ENCODE measurements around the gene B3GNT8. TPM values are rescaled to one million over a fixed set of nuclear protein-coding genes. Genes with fewer than 3 reads are reported as not detected.

B3GNT8 gene
- total RNA-seq, 5 donors from 2014 or later (not counting 1 experiment from before 2014, with no cell fraction given), result 0.76 to 5.0 (median 1.3) TPM

DNA sequence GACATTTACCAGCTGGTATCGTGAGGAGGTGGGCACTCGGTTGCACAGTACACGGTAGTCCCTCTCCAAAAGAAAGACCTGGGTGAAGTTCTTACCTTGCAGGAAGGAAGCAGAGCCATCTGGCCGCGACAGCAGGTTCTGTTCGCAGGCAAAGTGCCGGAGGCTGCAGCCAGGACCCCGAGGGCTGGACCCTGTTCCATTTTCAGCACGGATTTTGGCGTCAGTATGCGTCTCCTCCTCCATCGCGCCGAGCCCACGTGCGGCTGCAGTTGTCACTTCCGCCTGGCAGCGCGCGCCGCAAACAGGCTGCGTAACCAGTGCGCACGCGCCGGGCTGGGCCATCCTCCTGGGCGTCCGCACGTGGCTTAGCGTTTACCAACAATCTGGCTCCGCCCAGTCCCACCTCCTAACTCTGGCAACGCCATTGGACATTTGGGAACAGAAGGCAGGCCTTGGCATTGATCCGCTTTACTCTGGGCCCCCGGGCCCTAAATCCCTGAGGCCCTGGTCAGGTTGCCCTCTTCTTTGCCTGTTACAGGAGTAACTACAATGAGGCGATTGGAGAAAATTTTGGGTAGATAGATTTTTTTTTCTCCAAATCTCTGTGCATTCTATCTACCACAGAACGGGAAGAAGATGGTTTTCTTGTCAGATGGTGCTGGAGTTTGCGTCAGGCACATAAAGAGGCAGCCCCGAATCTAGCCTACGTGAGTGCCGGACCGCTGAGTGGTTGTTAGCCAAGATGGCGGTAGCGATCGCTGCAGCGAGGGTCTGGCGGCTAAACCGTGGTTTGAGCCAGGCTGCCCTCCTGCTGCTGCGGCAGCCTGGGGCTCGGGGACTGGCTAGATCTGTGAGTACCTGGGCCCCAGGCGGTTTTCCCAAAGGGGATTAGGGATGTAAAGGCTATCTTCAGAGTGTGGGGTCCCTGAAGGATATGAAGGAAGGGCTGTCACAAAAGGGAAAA lies 29.8 kb downstream of the B3GNT8 start, which contains the start of the genes BCKDHA and EXOSC5:
Gene BCKDHA, plus strand, starts transcription at position 733 of the 964 bp plus-strand sequence. Its CDS starts 10 bp downstream, at position 743.
Gene EXOSC5, minus strand, starts transcription at position 274 of the 964 bp plus-strand sequence. Its CDS starts 31 bp downstream, at position 243.
- ATAC-seq (replicated peaks in 1 of 4), result peak; percentile 98 to 99 (median 99)
- DNase-seq, result peak; percentile 97 to 100 (median 99)
- H3K4me1 Mint-ChIP-seq, result peaks cover 41 to 54% (median 48%) of the 10 kb centered on the region in 3 donors
- H3K4me1 ChIP-seq (ENCODE audit: control insufficient read depth in 1 of 2, extremely low read depth in 1 of 2, insufficient read depth in 2 of 2, low read length in 2 of 2), result peaks cover 19 to 38% of the 10 kb centered on the region in 2 experiments
- no peaks in the 10 kb centered on the region for H3K27me3 Mint-ChIP-seq
- no peaks in the 10 kb centered on the region for H3K9me3 Mint-ChIP-seq
- no peaks in the 10 kb centered on the region for H3K27me3 ChIP-seq (replicated peaks in 1 of 2; ENCODE audit: control insufficient read depth in 2 of 2, extremely low read depth in 1 of 2, insufficient read depth in 2 of 2, low read length in 1 of 2)
- under 1% methylated on average over 38 of the region's 50 CpGs for WGBS (ENCODE audit: insufficient coverage)
- H3K36me3 ChIP-seq (ENCODE audit: control insufficient read depth in 2 of 2, extremely low read depth in 1 of 2, insufficient read depth in 1 of 2, low read length in 1 of 2), result no peaks in the 10 kb centered on the region
- ChIA-PET CTCF (interaction anchor here in 1 of 2 donors (0.7 kb wide), 1 partner anchor 592 kb away, joined by 3 read pairs; no protein-coding TSS in a partner anchor), POLR2A (no interaction called here)
- peak within 1 kb of the TSS; percentile 81 to 97 for H3K4me3 ChIP-seq (ENCODE audit: control insufficient read depth in 1 of 2, extremely low read depth in 1 of 2, low read length in 1 of 2)
- H3K9me3 ChIP-seq, result no peaks in the 10 kb centered on the region
- H3K36me3 Mint-ChIP-seq, result peaks cover 8% of the 10 kb centered on the region
- peak within 1 kb of the TSS; percentile 97 to 99 (median 98) for H3K4me3 Mint-ChIP-seq
- peak within 1 kb of the TSS; percentile 98 for H3K27ac ChIP-seq (ENCODE audit: low read length)
- peak within 1 kb of the TSS; percentile 100 for H3K27ac Mint-ChIP-seq

DNA sequence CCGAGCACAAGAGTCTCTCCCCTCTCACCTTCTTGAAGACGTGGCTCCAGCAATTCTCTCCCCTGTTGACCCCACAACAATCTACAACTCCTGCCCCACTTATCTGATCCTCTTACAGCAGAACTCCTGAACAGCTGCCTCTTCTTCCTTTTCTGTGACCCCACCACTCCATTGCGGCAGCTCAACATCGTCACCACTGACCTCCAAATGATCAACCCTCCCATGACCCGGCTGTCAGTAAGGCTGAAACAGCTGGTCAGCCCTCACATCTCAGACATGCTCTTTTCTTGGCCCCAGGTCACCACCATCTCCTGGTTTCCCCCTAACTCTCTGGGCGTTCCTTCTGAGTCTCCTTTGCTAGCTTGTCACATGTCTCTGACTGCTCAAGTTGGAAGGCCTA lies 31.8 kb downstream of the B3GNT8 start:
- peaks cover 19 to 38% of the 10 kb centered on the region in 2 experiments for H3K4me1 ChIP-seq (ENCODE audit: control insufficient read depth in 1 of 2, extremely low read depth in 1 of 2, insufficient read depth in 2 of 2, low read length in 2 of 2)
- Mint-ChIP-seq H3K36me3 (peaks cover 11% of the 10 kb centered on the region), H3K27me3 (no peaks in the 10 kb centered on the region), H3K27ac (no peak overlapping the region), H3K4me3 (peak overlapping the region; percentile 66 to 99 (median 98)), H3K9me3 (no peaks in the 10 kb centered on the region), H3K4me1 (peaks cover 38 to 46% (median 41%) of the 10 kb centered on the region in 3 donors)
- 86% methylated on average over 6 of the region's 6 CpGs for WGBS (ENCODE audit: insufficient coverage)
- ChIA-PET CTCF (interaction anchor here in 1 of 2 donors (0.7 kb wide), 1 partner anchor 44 kb away, joined by 3 read pairs; the partner anchor contains the start of gene DMAC2), POLR2A (no interaction called here)
- no peak for DNase-seq
- no peaks in the 10 kb centered on the region for H3K27me3 ChIP-seq (replicated peaks in 1 of 2; ENCODE audit: control insufficient read depth in 2 of 2, extremely low read depth in 1 of 2, insufficient read depth in 2 of 2, low read length in 1 of 2)
- ATAC-seq (replicated peaks in 1 of 4), result no peak
- no peak overlapping the region for H3K4me3 ChIP-seq (ENCODE audit: control insufficient read depth in 1 of 2, extremely low read depth in 1 of 2, low read length in 1 of 2)
- H3K27ac ChIP-seq (ENCODE audit: low read length), result no peak overlapping the region
- peaks cover 12 to 16% of the 10 kb centered on the region in 2 donors for H3K36me3 ChIP-seq (ENCODE audit: control insufficient read depth in 2 of 2, extremely low read depth in 1 of 2, insufficient read depth in 1 of 2, low read length in 1 of 2)
- H3K9me3 ChIP-seq, result no peaks in the 10 kb centered on the region

DNA sequence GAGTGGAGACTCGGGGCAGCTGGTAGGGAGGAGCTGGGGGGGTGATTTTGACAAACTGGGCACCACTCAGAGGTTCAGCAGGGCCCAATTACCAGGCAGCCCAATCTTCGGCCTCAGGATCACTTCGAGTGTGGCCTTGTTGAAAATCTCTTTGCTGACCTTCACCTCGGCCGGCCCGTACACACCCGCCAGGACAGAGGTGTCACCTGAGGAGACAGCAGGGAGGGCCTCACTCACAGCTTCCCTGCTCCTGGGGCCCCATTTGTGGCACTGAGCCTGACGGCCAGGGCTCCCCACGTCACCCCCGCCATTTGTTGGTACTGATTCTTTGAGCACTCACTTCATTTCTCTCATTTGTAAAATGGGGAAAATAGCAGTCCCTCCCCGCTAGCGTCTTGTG lies 34.4 kb downstream of the B3GNT8 start:
- Histone ChIP-seq H3K27ac (ENCODE audit: low read length) (no peak overlapping the region), H3K9me3 (no peaks in the 10 kb centered on the region), H3K36me3 (ENCODE audit: control insufficient read depth in 2 of 2, extremely low read depth in 1 of 2, insufficient read depth in 1 of 2, low read length in 1 of 2) (peaks cover 17 to 35% of the 10 kb centered on the region in 2 donors), H3K27me3 (replicated peaks in 1 of 2; ENCODE audit: control insufficient read depth in 2 of 2, extremely low read depth in 1 of 2, insufficient read depth in 2 of 2, low read length in 1 of 2) (no peaks in the 10 kb centered on the region), H3K4me3 (ENCODE audit: control insufficient read depth in 1 of 2, extremely low read depth in 1 of 2, low read length in 1 of 2) (no peak overlapping the region), H3K4me1 (ENCODE audit: control insufficient read depth in 1 of 2, extremely low read depth in 1 of 2, insufficient read depth in 2 of 2, low read length in 2 of 2) (peaks cover 10 to 23% of the 10 kb centered on the region in 2 experiments)
- Mint-ChIP-seq H3K27ac (no peak overlapping the region), H3K36me3 (peaks cover 25% of the 10 kb centered on the region), H3K27me3 (no peaks in the 10 kb centered on the region), H3K4me1 (peaks cover 19 to 25% (median 22%) of the 10 kb centered on the region in 3 donors), H3K9me3 (no peaks in the 10 kb centered on the region), H3K4me3 (no peak overlapping the region)
- ATAC-seq (replicated peaks in 1 of 4) (no peak), DNase-seq (no peak)
- 99% methylated on average over 8 of the region's 12 CpGs for WGBS (ENCODE audit: insufficient coverage)
- ChIA-PET POLR2A (no interaction called here), CTCF (no interaction called here)

GRCh38 chr19:41391618-41392017 lies 35.6 kb downstream of the B3GNT8 start:
- no peaks in the 10 kb centered on the region for H3K9me3 Mint-ChIP-seq
- ChIA-PET POLR2A (no interaction called here), CTCF (no interaction called here)
- H3K27ac Mint-ChIP-seq, result no peak overlapping the region
- no peak overlapping the region for H3K4me3 Mint-ChIP-seq
- no peaks in the 10 kb centered on the region for H3K27me3 ChIP-seq (replicated peaks in 1 of 2; ENCODE audit: control insufficient read depth in 2 of 2, extremely low read depth in 1 of 2, insufficient read depth in 2 of 2, low read length in 1 of 2)
- H3K36me3 ChIP-seq (ENCODE audit: control insufficient read depth in 2 of 2, extremely low read depth in 1 of 2, insufficient read depth in 1 of 2, low read length in 1 of 2), result peaks cover 17 to 38% of the 10 kb centered on the region in 2 donors
- no peak for DNase-seq
- no peak overlapping the region for H3K27ac ChIP-seq (ENCODE audit: low read length)
- ATAC-seq (replicated peaks in 1 of 4), result no peak
- no peaks in the 10 kb centered on the region for H3K27me3 Mint-ChIP-seq
- peaks cover 6 to 16% of the 10 kb centered on the region in 2 experiments for H3K4me1 ChIP-seq (ENCODE audit: control insufficient read depth in 1 of 2, extremely low read depth in 1 of 2, insufficient read depth in 2 of 2, low read length in 2 of 2)
- H3K36me3 Mint-ChIP-seq, result peaks cover 25% of the 10 kb centered on the region
- H3K9me3 ChIP-seq, result no peaks in the 10 kb centered on the region
- H3K4me3 ChIP-seq (ENCODE audit: control insufficient read depth in 1 of 2, extremely low read depth in 1 of 2, low read length in 1 of 2), result no peak overlapping the region
- H3K4me1 Mint-ChIP-seq, result peaks cover 14 to 16% (median 16%) of the 10 kb centered on the region in 3 donors
- WGBS (ENCODE audit: insufficient coverage), result no CpG with 5 or more reads among the region's 11 CpGs

- POLR2A ChIA-PET, result no interaction called here
- CTCF ChIA-PET, result interaction anchor here in 1 of 2 donors (1.1 kb wide), 1 partner anchor 22 kb away, joined by 3 read pairs; the partner anchor contains the start of gene B9D2
- no peak for ATAC-seq (replicated peaks in 1 of 4)
These were observed 40.7 kb downstream of the B3GNT8 start for GRCh38 chr19:41386442-41386841.

DNA sequence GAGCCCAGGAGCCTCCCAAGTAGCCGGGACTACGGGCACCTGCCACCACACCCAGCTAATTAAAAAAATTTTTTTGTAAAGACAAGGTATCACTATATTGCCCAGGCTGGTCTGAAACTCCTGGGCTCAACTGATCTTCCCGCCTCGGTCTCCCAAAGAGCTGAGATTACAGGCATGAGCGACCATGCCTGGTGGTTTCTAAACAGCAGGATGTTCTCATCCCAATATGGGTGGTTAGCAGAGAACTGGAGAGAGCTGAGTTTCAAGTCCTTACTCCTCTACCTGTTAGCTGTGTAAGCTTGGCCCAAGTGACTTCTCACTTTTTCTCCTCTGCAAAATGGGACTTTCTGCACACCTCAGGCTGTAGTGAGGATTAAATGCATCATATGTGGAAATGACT lies 42.8 kb downstream of the B3GNT8 start:
- ATAC-seq (replicated peaks in 1 of 4) (no peak), DNase-seq (no peak)
- peaks cover 11 to 22% of the 10 kb centered on the region in 2 donors for H3K36me3 ChIP-seq (ENCODE audit: control insufficient read depth in 2 of 2, extremely low read depth in 1 of 2, insufficient read depth in 1 of 2, low read length in 1 of 2)
- no peak overlapping the region for H3K4me3 Mint-ChIP-seq
- ChIA-PET CTCF (interaction anchor here in 1 of 2 donors (0.7 kb wide), 1 partner anchor 8 kb away, joined by 4 read pairs; the partner anchor contains the start of gene TMEM91), POLR2A (no interaction called here)
- no peaks in the 10 kb centered on the region for H3K27me3 ChIP-seq (replicated peaks in 1 of 2; ENCODE audit: control insufficient read depth in 2 of 2, extremely low read depth in 1 of 2, insufficient read depth in 2 of 2, low read length in 1 of 2)
- peaks cover 23% of the 10 kb centered on the region for H3K36me3 Mint-ChIP-seq
- WGBS (ENCODE audit: insufficient coverage), result 94% methylated on average over 2 of the region's 5 CpGs
- H3K9me3 ChIP-seq, result no peaks in the 10 kb centered on the region
- H3K27me3 Mint-ChIP-seq, result no peaks in the 10 kb centered on the region
- no peak overlapping the region for H3K4me3 ChIP-seq (ENCODE audit: control insufficient read depth in 1 of 2, extremely low read depth in 1 of 2, low read length in 1 of 2)
- H3K9me3 Mint-ChIP-seq, result no peaks in the 10 kb centered on the region
- H3K27ac ChIP-seq (ENCODE audit: low read length), result no peak overlapping the region
- H3K27ac Mint-ChIP-seq, result no peak overlapping the region
- no peaks in the 10 kb centered on the region for H3K4me1 Mint-ChIP-seq
- H3K4me1 ChIP-seq (ENCODE audit: control insufficient read depth in 1 of 2, extremely low read depth in 1 of 2, insufficient read depth in 2 of 2, low read length in 2 of 2), result no peaks in the 10 kb centered on the region

More at GRCh38 chr19:41386442-41386841, 40.7 kb downstream of the B3GNT8 start:
- Histone ChIP-seq H3K4me3 (ENCODE audit: control insufficient read depth in 1 of 2, extremely low read depth in 1 of 2, low read length in 1 of 2) (no peak overlapping the region), H3K4me1 (ENCODE audit: control insufficient read depth in 1 of 2, extremely low read depth in 1 of 2, insufficient read depth in 2 of 2, low read length in 2 of 2) (no peaks in the 10 kb centered on the region), H3K9me3 (no peaks in the 10 kb centered on the region), H3K27me3 (replicated peaks in 1 of 2; ENCODE audit: control insufficient read depth in 2 of 2, extremely low read depth in 1 of 2, insufficient read depth in 2 of 2, low read length in 1 of 2) (no peaks in the 10 kb centered on the region), H3K27ac (ENCODE audit: low read length) (no peak overlapping the region), H3K36me3 (ENCODE audit: control insufficient read depth in 2 of 2, extremely low read depth in 1 of 2, insufficient read depth in 1 of 2, low read length in 1 of 2) (peaks cover 21 to 40% of the 10 kb centered on the region in 2 donors)
- 98% methylated on average over 7 of the region's 13 CpGs for WGBS (ENCODE audit: insufficient coverage)
- Mint-ChIP-seq H3K4me1 (no peaks in the 10 kb centered on the region), H3K4me3 (no peak overlapping the region), H3K27ac (no peak overlapping the region), H3K27me3 (no peaks in the 10 kb centered on the region), H3K9me3 (no peaks in the 10 kb centered on the region), H3K36me3 (peaks cover 36% of the 10 kb centered on the region)
- no peak for DNase-seq

Measured in T-cell (primary cell).